Epithelial cell of proximal tubule (primary cell): ENCODE measurements around the gene TUB. TPM values are rescaled to one million over a fixed set of nuclear protein-coding genes. Genes with fewer than 3 reads are reported as not detected.

Experiments used
- DNase-seq: peaks from one replicate; pipeline ENCODE4 v3.0.0-alpha.2; 2011; ENCODE audit warnings: low read depth
- H3K4me3 ChIP-seq: 2 replicates; pipeline ENCODE4 v1.5.1; 2011; ENCODE audit warnings: low read depth, mild to moderate bottlenecking, low read length
- CTCF ChIP-seq: conservative IDR thresholded peaks from 2 replicates; pipeline ENCODE4 v1.5.1; 2012; ENCODE audit warnings: low read depth, mild to moderate bottlenecking, low read length
- total RNA-seq: library from RNA; depleted of rRNA; stranded (reverse); fragments of >200 nt; gene quantifications from 2 replicates; pipeline ENCODE4 v1.2.3, GENCODE V29; 2015

TUB gene
- total RNA-seq, 1 donor from 2014 or later, result 3.2 TPM

GRCh38 chr11:8084352-8084751, 3.3 kb downstream of the TUB start:
- TF ChIP-seq CTCF, result no peak
- DNase-seq, result no peak

GRCh38 chr11:8085011-8085645, 4.1 kb downstream of the TUB start:
- no peak for TF ChIP-seq CTCF
- no peak overlapping the region for H3K4me3 ChIP-seq
- no peak for DNase-seq

More at GRCh38 chr11:8084352-8084751, 3.3 kb downstream of the TUB start:
- H3K4me3 ChIP-seq, result no peak overlapping the region

GRCh38 chr11:8086001-8086479, 5.0 kb downstream of the TUB start:
- no peak overlapping the region for H3K4me3 ChIP-seq
- no peak for DNase-seq
- no peak for TF ChIP-seq CTCF

- TF ChIP-seq CTCF, result no peak
- no peak for DNase-seq
- no peak overlapping the region for H3K4me3 ChIP-seq
These were observed 5.6 kb downstream of the TUB start for GRCh38 chr11:8086571-8086970.

GRCh38 chr11:8087185-8087584, 6.2 kb downstream of the TUB start:
- H3K4me3 ChIP-seq, result no peak overlapping the region
- TF ChIP-seq CTCF, result peak; percentile 40
- DNase-seq, result no peak

- no peak overlapping the region for H3K4me3 ChIP-seq
- no peak for DNase-seq
- no peak for TF ChIP-seq CTCF
These were observed 6.7 kb downstream of the TUB start for GRCh38 chr11:8087756-8088155.

- no peak for TF ChIP-seq CTCF
- no peak for DNase-seq
- H3K4me3 ChIP-seq, result no peak overlapping the region
These were observed 8.9 kb downstream of the TUB start for GRCh38 chr11:8089791-8090510.
